Activated T-cell treated with anti-CD3 and anti-CD28 coated beads, Interleukin-2, amount 50 U/mL, for 24 hours (primary cell): ENCODE results near the gene NUP153.
A peak's percentile ranks its signal among the peaks of the same experiment; 100 is the strongest.
"Not testable (repeated sequence)": the region's sequence is repeated elsewhere in the genome, so short reads cannot be mapped to it uniquely, and the experiment has no call there.

Source experiments
- DNase-seq: peaks from one replicate; pipeline ENCODE4 v3.0.0-alpha.2; 2020
- H3K27ac Mint-ChIP-seq: 2 replicates; pipeline ENCODE4 v1.8.0; 2020; ENCODE audit warnings: mild to moderate bottlenecking, mixed read lengths
- H3K27me3 Mint-ChIP-seq: 2 replicates; pipeline ENCODE4 v1.8.0; 2020; ENCODE audit warnings: mixed read lengths
- H3K36me3 Mint-ChIP-seq: 2 replicates; pipeline ENCODE4 v1.8.0; 2020; ENCODE audit warnings: low read depth, mixed read lengths
- H3K4me1 Mint-ChIP-seq: 2 replicates; pipeline ENCODE4 v1.8.0; 2020; ENCODE audit warnings: low read depth, mixed read lengths
- H3K4me3 Mint-ChIP-seq: 2 replicates; pipeline ENCODE4 v1.8.0; 2020; ENCODE audit warnings: mild to moderate bottlenecking, moderate library complexity, mixed read lengths
- H3K9me3 Mint-ChIP-seq: 2 replicates; pipeline ENCODE4 v1.8.0; 2020; ENCODE audit warnings: mixed read lengths

NUP153 gene

DNA sequence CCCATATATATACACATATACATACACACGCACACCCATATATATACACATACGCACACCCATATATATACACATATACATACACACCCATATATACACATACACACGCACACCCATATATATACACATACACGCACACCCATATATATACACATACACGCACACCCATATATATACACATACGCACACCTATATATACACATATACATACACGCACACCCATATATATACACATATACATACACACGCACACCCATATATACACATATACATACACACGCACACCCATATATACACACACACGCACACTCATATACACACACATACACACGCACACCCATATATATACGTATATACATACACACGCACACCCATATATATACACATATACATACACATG lies 120.1 kb downstream of the NUP153 start:
- peaks cover 23% of the 10 kb centered on the region for H3K4me1 Mint-ChIP-seq
- H3K27me3 Mint-ChIP-seq, H3K4me3 Mint-ChIP-seq, H3K27ac Mint-ChIP-seq, DNase-seq, H3K9me3 Mint-ChIP-seq, H3K36me3 Mint-ChIP-seq: not testable (repeated sequence)

DNA sequence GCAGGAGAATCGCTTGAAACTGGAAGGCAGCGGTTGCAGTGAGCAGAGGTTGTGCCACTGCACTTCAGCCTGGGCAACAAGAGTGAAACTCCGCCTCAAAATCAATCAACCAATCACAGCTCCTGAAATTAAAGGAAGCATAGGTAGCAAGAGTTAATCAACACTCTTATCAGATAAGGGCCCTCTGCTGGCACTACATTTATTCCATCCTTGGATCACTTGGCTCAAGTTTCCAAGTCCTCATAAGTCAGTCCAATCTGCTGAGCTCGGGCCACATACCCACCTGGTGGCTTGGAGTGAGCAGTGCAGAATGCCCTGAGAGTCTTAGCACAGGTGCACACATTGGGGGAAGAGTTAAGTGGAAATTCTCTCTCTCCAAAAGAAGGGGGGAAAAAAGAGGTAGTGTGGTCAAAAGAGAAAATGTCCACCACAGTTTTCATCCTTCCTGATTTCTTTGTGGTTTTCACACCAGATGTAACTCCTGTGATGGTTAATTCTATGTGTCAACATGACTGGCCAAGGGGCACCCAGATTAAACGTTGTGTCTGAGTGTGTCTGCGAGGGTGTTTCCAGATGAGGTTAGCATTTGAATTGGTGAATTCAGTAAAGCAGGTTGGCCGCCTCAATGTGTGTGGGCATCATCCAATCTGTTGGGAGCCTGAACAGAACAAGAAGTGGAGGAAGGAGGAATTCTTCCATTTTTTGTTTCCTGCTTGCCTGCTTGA lies 120.8 kb downstream of the NUP153 start:
- H3K4me3 Mint-ChIP-seq = no peak overlapping the region
- H3K27me3 Mint-ChIP-seq = peaks cover 11% of the 10 kb centered on the region
- no peak for DNase-seq
- no peaks in the 10 kb centered on the region for H3K9me3 Mint-ChIP-seq
- H3K36me3 Mint-ChIP-seq = no peaks in the 10 kb centered on the region
- H3K27ac Mint-ChIP-seq = no peak overlapping the region
- H3K4me1 Mint-ChIP-seq = peaks cover 20% of the 10 kb centered on the region

DNA sequence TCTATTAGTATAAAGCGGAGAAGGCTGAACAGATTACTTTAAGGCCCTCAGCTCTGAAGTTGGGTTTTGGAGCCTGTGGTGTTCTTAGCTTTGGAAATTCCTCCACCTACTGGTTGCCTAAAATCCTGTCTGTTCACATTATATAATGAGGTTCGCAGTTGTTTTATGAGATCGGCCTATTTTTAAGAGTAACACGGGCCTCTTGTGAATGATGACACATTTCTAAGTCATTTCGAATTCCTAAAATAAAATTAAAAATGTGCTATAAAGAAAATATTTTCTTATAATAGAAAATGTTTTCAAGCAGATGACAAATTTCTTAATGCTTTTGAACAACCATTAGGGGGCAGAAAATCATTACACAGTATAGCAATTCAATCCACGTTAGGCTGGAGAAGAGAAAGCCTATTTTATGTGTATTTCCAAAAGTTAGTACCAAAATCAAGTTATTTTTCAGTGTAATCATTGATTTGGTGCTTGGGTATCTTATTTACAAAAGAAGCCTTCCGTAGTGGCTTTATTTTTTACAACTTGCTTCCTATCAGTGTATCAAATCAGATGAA lies 122.4 kb downstream of the NUP153 start:
- Mint-ChIP-seq H3K4me3 (no peak overlapping the region), H3K27me3 (peaks cover 13% of the 10 kb centered on the region), H3K9me3 (no peaks in the 10 kb centered on the region), H3K4me1 (peaks cover 14% of the 10 kb centered on the region), H3K36me3 (no peaks in the 10 kb centered on the region), H3K27ac (no peak overlapping the region)
- DNase-seq = no peak

DNA sequence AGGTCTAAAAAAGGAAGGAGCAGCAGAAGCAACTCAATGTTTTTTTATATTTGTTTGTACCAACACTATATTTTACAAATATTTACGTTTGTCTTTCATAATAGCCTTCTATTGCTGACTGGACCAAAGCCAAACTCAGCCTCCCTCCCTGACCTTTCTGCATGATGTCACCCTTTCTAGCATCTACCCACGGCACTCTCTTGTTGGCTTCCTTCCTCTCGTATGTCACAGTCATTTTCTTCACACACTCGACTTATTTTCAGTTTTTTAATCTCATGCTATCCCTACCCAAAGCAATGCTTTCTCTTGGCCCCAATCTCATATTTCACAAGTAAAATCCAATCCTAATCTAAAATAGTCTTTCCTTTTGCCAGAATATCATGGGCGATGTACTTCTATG lies 122.9 kb downstream of the NUP153 start:
- Mint-ChIP-seq H3K4me3 (no peak overlapping the region), H3K36me3 (no peaks in the 10 kb centered on the region), H3K4me1 (peaks cover 8% of the 10 kb centered on the region), H3K9me3 (no peaks in the 10 kb centered on the region), H3K27me3 (peaks cover 13% of the 10 kb centered on the region), H3K27ac (no peak overlapping the region)
- no peak for DNase-seq

DNA sequence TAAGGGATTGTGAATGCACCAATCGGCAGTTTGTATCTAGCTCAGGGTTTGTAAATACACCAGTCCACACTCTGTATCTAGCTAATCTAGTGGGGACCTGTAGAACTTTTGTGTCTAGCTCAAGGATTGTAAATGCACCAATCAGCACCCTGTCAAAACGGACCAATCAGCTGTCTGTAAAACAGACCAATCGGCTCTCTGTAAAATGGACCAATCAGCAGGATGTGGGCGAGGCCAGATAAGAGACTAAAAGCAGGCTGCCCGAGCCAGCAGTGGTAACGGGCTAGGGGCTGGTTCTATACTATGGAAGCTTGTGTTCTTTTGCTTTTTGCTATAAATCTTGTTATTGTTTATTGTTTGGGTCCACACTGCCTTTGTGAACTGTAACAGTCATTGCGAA lies 125.4 kb downstream of the NUP153 start:
- not testable (repeated sequence) for DNase-seq, H3K4me1 Mint-ChIP-seq, H3K4me3 Mint-ChIP-seq, H3K36me3 Mint-ChIP-seq, H3K27ac Mint-ChIP-seq
- Mint-ChIP-seq H3K9me3 (peaks cover 12% of the 10 kb centered on the region), H3K27me3 (peaks cover 24% of the 10 kb centered on the region)

DNA sequence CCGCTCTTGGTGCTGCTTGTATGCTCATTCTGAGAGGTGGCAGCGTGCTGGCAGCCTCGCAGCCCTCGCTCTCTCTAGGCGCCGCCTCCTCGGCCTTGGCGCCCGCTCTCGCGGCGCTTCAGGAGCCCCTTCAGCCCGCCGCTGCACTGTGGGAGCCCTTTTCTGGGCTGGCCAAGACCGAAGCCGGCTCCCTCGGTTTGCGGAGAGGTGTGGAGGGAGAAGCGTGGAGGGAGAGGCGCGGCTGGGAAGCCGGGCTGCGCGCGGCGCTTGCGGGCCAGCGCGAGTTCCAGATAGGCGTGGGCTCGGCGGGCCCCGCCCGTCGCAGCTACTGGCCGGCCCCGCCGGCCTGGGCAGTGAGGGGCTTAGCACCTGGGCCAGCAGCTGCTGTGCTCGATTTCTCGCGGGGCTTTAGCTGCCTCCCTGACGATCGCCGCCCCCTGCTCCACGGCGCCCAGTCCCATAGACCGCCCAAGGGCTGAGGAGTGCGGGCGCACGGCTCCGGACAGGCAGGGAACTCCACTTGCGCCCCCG lies 126.1 kb downstream of the NUP153 start:
- H3K27me3 Mint-ChIP-seq = peaks cover 24% of the 10 kb centered on the region
- no peaks in the 10 kb centered on the region for H3K36me3 Mint-ChIP-seq
- peak overlapping the region; percentile 48 for H3K4me3 Mint-ChIP-seq
- peak; percentile 58 for DNase-seq
- peaks cover 12% of the 10 kb centered on the region for H3K9me3 Mint-ChIP-seq
- H3K27ac Mint-ChIP-seq = no peak overlapping the region
- peaks cover 8% of the 10 kb centered on the region for H3K4me1 Mint-ChIP-seq

DNA sequence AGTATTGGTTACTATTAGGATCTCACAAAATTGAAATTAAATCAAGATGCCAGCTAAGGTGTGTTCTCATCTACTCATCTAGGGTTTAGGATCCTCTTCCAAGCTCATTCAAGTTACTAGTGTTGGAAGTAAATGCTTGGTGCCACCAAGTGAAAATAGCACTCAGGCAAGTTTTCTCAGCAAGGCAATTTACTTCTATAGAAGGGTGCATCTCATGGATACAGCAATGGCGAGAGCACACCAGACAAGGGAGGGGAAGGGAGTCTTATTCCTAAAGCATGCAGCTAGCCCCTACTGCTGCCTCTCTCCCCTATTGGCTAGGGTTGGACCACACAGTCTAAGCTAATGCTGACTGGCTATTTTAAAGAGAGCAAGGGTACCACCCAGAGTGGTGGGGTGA lies 129.7 kb downstream of the NUP153 start:
- peaks cover 12% of the 10 kb centered on the region for H3K9me3 Mint-ChIP-seq
- no peak overlapping the region for H3K27ac Mint-ChIP-seq
- no peak overlapping the region for H3K4me3 Mint-ChIP-seq

DNA sequence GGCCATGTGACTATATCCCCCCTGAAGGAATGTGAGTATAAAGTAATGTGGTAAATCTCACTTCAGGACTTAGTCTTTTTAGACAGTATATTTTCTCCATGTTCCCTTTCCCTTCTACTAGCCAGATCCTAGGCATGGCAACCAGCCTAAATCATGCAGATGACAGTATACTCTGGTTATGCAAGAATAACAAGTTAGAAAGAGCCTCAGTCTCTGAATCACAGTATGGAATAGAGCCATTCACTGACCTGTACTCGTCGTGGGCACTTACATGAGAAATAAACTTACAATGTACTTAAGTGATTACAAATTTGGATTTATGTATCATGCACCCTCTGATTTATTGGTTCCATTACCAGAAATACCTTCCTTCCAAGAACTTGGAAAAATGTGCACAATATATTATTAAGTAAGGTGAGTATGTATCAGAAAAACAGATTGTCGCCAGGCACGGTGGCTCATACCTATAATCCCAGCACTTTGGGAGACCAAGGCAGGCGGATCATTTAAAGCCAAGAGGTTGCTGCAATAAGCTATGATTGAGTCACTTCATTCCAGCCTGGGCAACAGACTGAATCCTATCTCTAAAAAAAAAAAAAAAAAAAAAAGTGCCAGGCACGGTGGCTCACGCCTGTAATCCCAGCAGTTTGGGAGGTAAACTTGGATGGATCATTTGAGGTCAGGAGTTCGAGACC lies 131.7 kb downstream of the NUP153 start:
- Mint-ChIP-seq H3K4me1 (no peaks in the 10 kb centered on the region), H3K27ac (no peak overlapping the region), H3K9me3 (peaks cover 12% of the 10 kb centered on the region), H3K36me3 (no peaks in the 10 kb centered on the region), H3K4me3 (no peak overlapping the region), H3K27me3 (peaks cover 35% of the 10 kb centered on the region)
- DNase-seq = no peak

More for the DNA sequence above, 129.7 kb downstream of the NUP153 start:
- no peak for DNase-seq
- H3K27me3 Mint-ChIP-seq = peaks cover 39% of the 10 kb centered on the region
- no peaks in the 10 kb centered on the region for H3K36me3 Mint-ChIP-seq
- H3K4me1 Mint-ChIP-seq = peaks cover 1% of the 10 kb centered on the region

DNA sequence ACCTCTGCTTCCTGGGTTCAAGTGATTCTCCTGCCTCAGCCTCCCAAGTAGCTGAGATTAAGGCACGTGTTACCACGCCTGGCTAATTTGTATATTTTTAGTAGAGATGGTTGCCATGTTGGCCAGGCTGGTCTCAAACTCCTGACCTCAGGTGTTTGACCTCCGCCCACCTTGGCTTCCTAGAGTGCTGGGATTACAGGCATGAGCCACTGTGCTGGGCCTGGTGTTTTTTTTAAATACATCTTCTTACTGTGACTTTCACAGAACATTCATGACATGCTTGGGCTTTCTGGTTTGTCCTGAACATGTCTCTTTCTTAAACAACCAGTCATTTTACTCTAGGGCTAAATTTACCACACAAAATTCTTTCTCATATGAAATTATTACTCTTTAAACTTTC lies 141.3 kb downstream of the NUP153 start:
- H3K27me3 Mint-ChIP-seq = peaks cover 15% of the 10 kb centered on the region
- H3K9me3 Mint-ChIP-seq = peaks cover 16% of the 10 kb centered on the region
- H3K4me3 Mint-ChIP-seq = no peak overlapping the region
- H3K27ac Mint-ChIP-seq = no peak overlapping the region
- no peak for DNase-seq
- H3K36me3 Mint-ChIP-seq = peaks cover 2% of the 10 kb centered on the region
- H3K4me1 Mint-ChIP-seq = no peaks in the 10 kb centered on the region
